ENCODE results near the gene AGPAT3.

Gene AGPAT3

GRCh38 chr21:43908167-43908566 is 43.1 kb downstream of the AGPAT3 start:
- no peak overlapping the region for H3K9ac ChIP-seq (ENCODE audit: low read length)
- H3K4me2 ChIP-seq (ENCODE audit: low read length): no peak overlapping the region
- no peaks in the 10 kb centered on the region for H3K27me3 ChIP-seq (ENCODE audit: insufficient read depth, low read length, poor library complexity)
- no peaks in the 10 kb centered on the region for H3K36me3 ChIP-seq (ENCODE audit: control insufficient read depth, insufficient read depth, low read length)
- H4K8ac ChIP-seq (ENCODE audit: low read depth, low read length): no peak overlapping the region
- H2BK15ac ChIP-seq (replicated peaks; ENCODE audit: low read depth): no peak overlapping the region
- H4K5ac ChIP-seq (ENCODE audit: low read length): no peak overlapping the region
- H2AK5ac ChIP-seq (ENCODE audit: low read length): no peak overlapping the region
- no peak overlapping the region for H3K4ac ChIP-seq (ENCODE audit: low read depth, low read length)
- no peaks in the 10 kb centered on the region for H3K79me2 ChIP-seq (ENCODE audit: control insufficient read depth, insufficient read depth, low read length)
- no peak overlapping the region for H2BK5ac ChIP-seq (ENCODE audit: low read length)
- DNase-seq: no peak
- H3K27ac ChIP-seq (ENCODE audit: low read depth, low read length): no peak overlapping the region
- H3K79me1 ChIP-seq (ENCODE audit: low read length): no peaks in the 10 kb centered on the region
- H3K4me3 ChIP-seq (ENCODE audit: low read length): no peak overlapping the region
- H2BK120ac ChIP-seq (ENCODE audit: low read depth, low read length): no peak overlapping the region
- H3K23ac ChIP-seq (ENCODE audit: low read length): no peak overlapping the region
- no peak overlapping the region for H3K56ac ChIP-seq (ENCODE audit: low read length)
- no peak overlapping the region for H3K18ac ChIP-seq (ENCODE audit: low read length)
- no CpG with 5 or more reads among the region's 8 CpGs for WGBS (ENCODE audit: extremely low coverage, insufficient coverage, low lambda C conversion rate)
- H3K4me1 ChIP-seq (ENCODE audit: control insufficient read depth, low read depth, low read length): no peaks in the 10 kb centered on the region

- no peak overlapping the region for H2AK5ac ChIP-seq (ENCODE audit: low read length)
- no peak overlapping the region for H3K23ac ChIP-seq (ENCODE audit: low read length)
- H3K4me2 ChIP-seq (ENCODE audit: low read length): no peak overlapping the region
- no peaks in the 10 kb centered on the region for H3K36me3 ChIP-seq (ENCODE audit: control insufficient read depth, insufficient read depth, low read length)
- no peak overlapping the region for H2BK5ac ChIP-seq (ENCODE audit: low read length)
- H3K4me3 ChIP-seq (ENCODE audit: low read length): no peak overlapping the region
- WGBS (ENCODE audit: extremely low coverage, insufficient coverage, low lambda C conversion rate): no CpG with 5 or more reads among the region's 19 CpGs
- no peak overlapping the region for H3K9ac ChIP-seq (ENCODE audit: low read length)
- H2BK15ac ChIP-seq (replicated peaks; ENCODE audit: low read depth): no peak overlapping the region
- no peak overlapping the region for H3K18ac ChIP-seq (ENCODE audit: low read length)
- no peak overlapping the region for H3K27ac ChIP-seq (ENCODE audit: low read depth, low read length)
- no peak overlapping the region for H4K8ac ChIP-seq (ENCODE audit: low read depth, low read length)
- no peaks in the 10 kb centered on the region for H3K79me2 ChIP-seq (ENCODE audit: control insufficient read depth, insufficient read depth, low read length)
- H3K79me1 ChIP-seq (ENCODE audit: low read length): no peaks in the 10 kb centered on the region
- DNase-seq: no peak
- no peaks in the 10 kb centered on the region for H3K27me3 ChIP-seq (ENCODE audit: insufficient read depth, low read length, poor library complexity)
- H2BK120ac ChIP-seq (ENCODE audit: low read depth, low read length): no peak overlapping the region
- no peak overlapping the region for H4K5ac ChIP-seq (ENCODE audit: low read length)
- H3K56ac ChIP-seq (ENCODE audit: low read length): no peak overlapping the region
- no peak overlapping the region for H3K4ac ChIP-seq (ENCODE audit: low read depth, low read length)
- H3K4me1 ChIP-seq (ENCODE audit: control insufficient read depth, low read depth, low read length): no peaks in the 10 kb centered on the region
Observed at GRCh38 chr21:43909741-43910400, 44.8 kb downstream of the AGPAT3 start.

GRCh38 chr21:43910460-43910859 is 45.4 kb downstream of the AGPAT3 start:
- no CpG with 5 or more reads among the region's 7 CpGs for WGBS (ENCODE audit: extremely low coverage, insufficient coverage, low lambda C conversion rate)
- H3K56ac ChIP-seq (ENCODE audit: low read length): no peak overlapping the region
- H3K27ac ChIP-seq (ENCODE audit: low read depth, low read length): no peak overlapping the region

GRCh38 chr21:43911015-43911934 is 46.3 kb downstream of the AGPAT3 start:
- Histone ChIP-seq H3K18ac (ENCODE audit: low read length) (no peak overlapping the region), H3K79me2 (ENCODE audit: control insufficient read depth, insufficient read depth, low read length) (no peaks in the 10 kb centered on the region), H3K79me1 (ENCODE audit: low read length) (no peaks in the 10 kb centered on the region), H3K56ac (ENCODE audit: low read length) (no peak overlapping the region), H4K5ac (ENCODE audit: low read length) (no peak overlapping the region), H4K8ac (ENCODE audit: low read depth, low read length) (no peak overlapping the region), H2BK5ac (ENCODE audit: low read length) (no peak overlapping the region), H3K4ac (ENCODE audit: low read depth, low read length) (no peak overlapping the region), H3K4me1 (ENCODE audit: control insufficient read depth, low read depth, low read length) (no peaks in the 10 kb centered on the region), H3K4me3 (ENCODE audit: low read length) (no peak overlapping the region), H3K9ac (ENCODE audit: low read length) (no peak overlapping the region), H3K27ac (ENCODE audit: low read depth, low read length) (no peak overlapping the region), H3K27me3 (ENCODE audit: insufficient read depth, low read length, poor library complexity) (no peaks in the 10 kb centered on the region), H3K36me3 (ENCODE audit: control insufficient read depth, insufficient read depth, low read length) (no peaks in the 10 kb centered on the region), H3K4me2 (ENCODE audit: low read length) (no peak overlapping the region), H2BK120ac (ENCODE audit: low read depth, low read length) (no peak overlapping the region), H2BK15ac (replicated peaks; ENCODE audit: low read depth) (no peak overlapping the region), H2AK5ac (ENCODE audit: low read length) (no peak overlapping the region), H3K23ac (ENCODE audit: low read length) (no peak overlapping the region)
- no CpG with 5 or more reads among the region's 21 CpGs for WGBS (ENCODE audit: extremely low coverage, insufficient coverage, low lambda C conversion rate)
- no peak for DNase-seq

More at GRCh38 chr21:43910460-43910859, 45.4 kb downstream of the AGPAT3 start:
- Histone ChIP-seq H3K36me3 (ENCODE audit: control insufficient read depth, insufficient read depth, low read length) (no peaks in the 10 kb centered on the region), H3K23ac (ENCODE audit: low read length) (no peak overlapping the region), H3K9ac (ENCODE audit: low read length) (no peak overlapping the region), H2AK5ac (ENCODE audit: low read length) (no peak overlapping the region), H3K79me2 (ENCODE audit: control insufficient read depth, insufficient read depth, low read length) (no peaks in the 10 kb centered on the region), H3K27me3 (ENCODE audit: insufficient read depth, low read length, poor library complexity) (no peaks in the 10 kb centered on the region), H3K4me3 (ENCODE audit: low read length) (no peak overlapping the region), H3K4me1 (ENCODE audit: control insufficient read depth, low read depth, low read length) (no peaks in the 10 kb centered on the region), H2BK15ac (replicated peaks; ENCODE audit: low read depth) (no peak overlapping the region), H3K18ac (ENCODE audit: low read length) (no peak overlapping the region), H2BK5ac (ENCODE audit: low read length) (no peak overlapping the region), H2BK120ac (ENCODE audit: low read depth, low read length) (no peak overlapping the region), H3K79me1 (ENCODE audit: low read length) (no peaks in the 10 kb centered on the region), H4K8ac (ENCODE audit: low read depth, low read length) (no peak overlapping the region), H4K5ac (ENCODE audit: low read length) (no peak overlapping the region), H3K4ac (ENCODE audit: low read depth, low read length) (no peak overlapping the region), H3K4me2 (ENCODE audit: low read length) (no peak overlapping the region)
- no peak for DNase-seq

GRCh38 chr21:43911935-43912487 is 47.0 kb downstream of the AGPAT3 start:
- no peaks in the 10 kb centered on the region for H3K27me3 ChIP-seq (ENCODE audit: insufficient read depth, low read length, poor library complexity)
- no peak overlapping the region for H2BK15ac ChIP-seq (replicated peaks; ENCODE audit: low read depth)
- H3K4me2 ChIP-seq (ENCODE audit: low read length): no peak overlapping the region
- H3K36me3 ChIP-seq (ENCODE audit: control insufficient read depth, insufficient read depth, low read length): no peaks in the 10 kb centered on the region
- H3K79me1 ChIP-seq (ENCODE audit: low read length): no peaks in the 10 kb centered on the region
- no peak overlapping the region for H2BK120ac ChIP-seq (ENCODE audit: low read depth, low read length)
- no peak overlapping the region for H4K5ac ChIP-seq (ENCODE audit: low read length)
- no peak overlapping the region for H3K9ac ChIP-seq (ENCODE audit: low read length)
- H3K79me2 ChIP-seq (ENCODE audit: control insufficient read depth, insufficient read depth, low read length): no peaks in the 10 kb centered on the region
- no peak for DNase-seq
- no peak overlapping the region for H3K23ac ChIP-seq (ENCODE audit: low read length)
- no peak overlapping the region for H4K8ac ChIP-seq (ENCODE audit: low read depth, low read length)
- no CpG with 5 or more reads among the region's 17 CpGs for WGBS (ENCODE audit: extremely low coverage, insufficient coverage, low lambda C conversion rate)
- no peak overlapping the region for H3K18ac ChIP-seq (ENCODE audit: low read length)
- no peak overlapping the region for H2BK5ac ChIP-seq (ENCODE audit: low read length)
- H3K4me3 ChIP-seq (ENCODE audit: low read length): no peak overlapping the region
- no peak overlapping the region for H3K56ac ChIP-seq (ENCODE audit: low read length)
- no peak overlapping the region for H2AK5ac ChIP-seq (ENCODE audit: low read length)
- H3K4me1 ChIP-seq (ENCODE audit: control insufficient read depth, low read depth, low read length): no peaks in the 10 kb centered on the region
- no peak overlapping the region for H3K27ac ChIP-seq (ENCODE audit: low read depth, low read length)
- no peak overlapping the region for H3K4ac ChIP-seq (ENCODE audit: low read depth, low read length)

All from mesendoderm (in vitro differentiated cells).